HG03521 (cell line): ENCODE results near the gene CEBPA.
A peak's percentile ranks its signal among the peaks of the same experiment; 100 is the strongest.
"Not testable (repeated sequence)": the region's sequence is repeated elsewhere in the genome, so short reads cannot be mapped to it uniquely, and the experiment has no call there.

Experiments used
- ATAC-seq: cut with Tn5 transposase; IDR thresholded peaks from one replicate; pipeline ENCODE4 v1.9.1; 2021; ENCODE audit warnings: mild to moderate bottlenecking, moderate library complexity; ENCODE audit not compliant: unreplicated experiment

CEBPA gene

DNA sequence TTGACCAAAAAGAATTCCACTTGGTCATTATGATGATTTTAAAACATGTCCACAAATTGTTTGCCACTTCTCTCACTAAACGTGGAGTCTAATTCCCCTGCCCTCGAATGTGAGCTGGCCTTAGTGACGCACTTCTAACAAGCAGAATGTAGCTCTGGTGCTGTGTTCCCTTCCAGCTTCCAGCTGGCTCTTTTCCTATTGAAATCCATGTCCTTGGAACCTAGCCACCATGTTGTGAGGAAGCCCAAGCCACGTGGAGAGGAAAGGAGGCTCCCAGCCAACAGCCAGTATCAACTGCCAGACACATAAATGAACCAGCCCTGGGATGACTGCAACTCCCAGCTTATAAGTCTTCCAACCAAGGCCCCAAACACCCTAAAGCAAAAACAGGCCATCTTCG lies 23.6 kb upstream of the CEBPA start:
- ATAC-seq: no peak

DNA sequence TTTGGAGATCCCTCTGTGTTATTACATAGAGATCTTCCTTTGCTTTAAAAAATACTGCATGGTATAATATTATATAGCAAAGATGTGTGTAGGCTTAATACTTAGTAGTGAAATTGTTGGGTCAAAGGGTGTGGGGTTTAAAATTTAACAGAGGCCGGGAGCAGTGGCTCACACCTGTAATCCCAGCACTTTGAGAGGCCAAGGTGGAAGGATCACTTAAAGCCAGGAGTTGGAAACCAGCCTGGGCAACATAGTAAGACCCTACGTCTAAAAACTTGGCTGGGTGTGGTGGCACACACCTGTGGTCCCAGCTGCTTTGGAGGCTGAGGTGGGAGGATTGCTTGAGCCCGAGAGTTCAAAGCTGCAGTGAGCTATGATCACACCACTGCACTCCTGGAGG lies 22.3 kb upstream of the CEBPA start:
- ATAC-seq: no peak

DNA sequence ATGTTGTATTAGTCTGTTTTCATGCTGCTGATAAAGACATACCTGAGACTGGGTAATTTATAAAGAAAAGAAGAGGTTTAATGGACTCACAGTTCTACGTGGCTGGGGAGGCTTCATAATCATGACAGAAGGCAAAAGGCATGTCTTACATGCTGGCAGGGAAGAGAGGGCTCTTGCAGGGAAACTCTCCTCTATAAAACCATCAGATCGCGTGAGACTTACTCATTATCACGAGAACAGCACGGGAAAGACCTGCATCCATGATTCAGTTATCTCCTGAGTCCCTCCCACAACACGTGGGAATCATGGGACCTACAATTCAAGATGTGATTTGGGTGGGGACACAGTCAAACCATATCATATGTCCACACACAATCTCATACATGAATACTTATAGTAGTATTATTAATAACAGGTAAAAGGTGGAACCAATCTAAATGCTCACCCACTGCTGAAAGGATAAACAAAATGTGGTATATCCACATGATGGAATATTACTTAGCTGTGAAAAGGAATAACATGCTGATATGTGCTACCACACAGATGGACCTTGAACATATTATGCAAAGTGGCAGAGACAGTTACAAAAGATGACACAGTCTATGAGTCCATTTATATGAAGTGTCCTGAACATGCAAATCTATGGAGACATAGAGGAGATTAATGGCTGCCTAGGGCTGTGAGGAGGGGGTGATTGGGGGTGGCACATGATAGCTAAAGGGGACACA lies 20.9 kb upstream of the CEBPA start:
- ATAC-seq: no peak

DNA sequence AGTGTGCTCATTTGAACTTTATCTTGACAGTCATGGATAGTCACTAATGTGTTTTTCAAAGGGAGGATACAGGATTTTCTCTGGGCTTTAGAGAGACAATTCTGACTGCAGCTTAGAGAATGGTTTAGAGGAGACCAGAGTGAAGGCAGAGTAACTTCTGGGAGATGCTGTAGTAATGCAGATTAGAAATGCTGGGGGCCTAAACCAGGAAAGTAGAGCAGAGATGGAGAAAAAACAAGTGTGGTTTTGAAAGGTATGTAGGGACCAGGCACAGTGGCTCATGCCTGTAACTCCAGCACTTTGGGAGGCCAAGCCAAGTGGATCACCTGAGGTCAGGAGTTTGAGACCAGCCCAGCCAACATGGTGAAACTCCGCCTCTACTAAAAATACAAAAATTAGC lies 18.3 kb upstream of the CEBPA start:
- no peak for ATAC-seq

DNA sequence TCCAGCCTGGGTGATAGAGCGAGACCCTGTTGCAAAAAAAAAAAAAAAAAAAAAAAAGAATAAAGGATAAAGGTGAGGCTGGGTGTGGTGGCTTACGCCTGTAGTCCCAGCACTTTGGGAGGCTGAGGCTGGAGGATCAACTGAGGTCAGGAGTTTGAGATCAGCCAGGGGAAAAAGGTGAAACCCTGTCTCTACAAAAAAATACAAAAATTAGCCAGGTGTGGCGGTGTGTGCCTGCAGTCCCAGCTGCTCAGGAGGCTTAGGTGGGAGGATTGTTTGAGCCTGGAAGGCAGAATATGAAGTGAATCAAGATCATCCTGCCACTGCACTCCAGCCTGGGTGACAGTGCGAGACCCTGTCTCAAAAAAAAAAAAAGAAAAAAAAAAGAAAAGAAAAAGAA lies 15.7 kb upstream of the CEBPA start:
- not testable (repeated sequence) for ATAC-seq

DNA sequence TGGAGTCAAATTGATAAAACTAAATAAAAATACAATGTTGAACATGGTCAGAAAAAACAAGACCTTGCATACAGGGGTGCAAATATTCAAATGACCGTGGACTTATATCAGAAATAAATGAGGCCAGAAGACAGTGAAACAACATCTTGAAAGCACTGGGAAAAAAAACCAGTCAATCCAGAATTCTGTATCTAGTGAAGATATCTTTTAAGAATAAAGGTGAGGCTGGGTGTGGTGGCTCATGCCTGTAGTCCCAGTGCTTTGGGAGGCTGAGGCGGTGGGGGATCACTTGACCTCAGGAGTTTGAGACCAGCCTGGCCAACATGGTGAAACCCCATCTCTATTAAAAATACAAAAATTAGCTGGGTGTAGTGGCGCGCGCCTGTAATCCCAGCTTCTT lies 15.2 kb upstream of the CEBPA start:
- no peak for ATAC-seq

DNA sequence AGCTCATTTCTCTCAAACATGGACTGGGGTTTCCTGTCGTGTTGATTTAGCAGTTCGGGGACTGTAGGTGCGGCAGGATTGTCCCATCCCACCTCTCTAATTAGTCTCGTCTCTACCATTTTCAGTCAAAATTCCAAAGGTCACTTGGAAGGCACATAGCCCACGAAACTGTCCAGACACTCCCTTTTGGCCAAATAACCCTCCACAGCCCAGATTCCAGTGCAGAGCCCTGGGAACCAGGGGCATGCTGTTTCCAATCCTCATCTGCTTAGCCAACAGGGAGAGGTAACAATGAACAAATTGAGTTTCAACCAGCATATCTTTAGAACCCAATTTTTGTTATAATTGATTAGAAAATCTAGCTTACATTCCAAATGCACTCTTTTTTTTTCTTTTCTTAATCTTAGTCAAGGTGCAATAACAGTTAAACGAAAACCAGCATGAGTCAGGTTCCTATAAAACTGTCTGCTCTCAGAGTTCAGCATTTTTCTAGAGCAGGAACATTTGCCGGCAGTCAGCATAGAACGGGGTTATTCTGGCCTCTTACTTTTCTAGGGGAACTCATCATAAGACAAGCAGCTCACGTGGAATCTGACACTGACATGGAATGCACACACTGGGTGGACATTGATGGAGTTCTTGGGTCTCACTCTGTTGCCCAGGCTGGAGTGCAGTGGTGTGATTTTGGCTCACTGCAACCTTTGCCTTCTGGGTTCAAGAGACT lies 14.4 kb upstream of the CEBPA start:
- ATAC-seq: no peak

DNA sequence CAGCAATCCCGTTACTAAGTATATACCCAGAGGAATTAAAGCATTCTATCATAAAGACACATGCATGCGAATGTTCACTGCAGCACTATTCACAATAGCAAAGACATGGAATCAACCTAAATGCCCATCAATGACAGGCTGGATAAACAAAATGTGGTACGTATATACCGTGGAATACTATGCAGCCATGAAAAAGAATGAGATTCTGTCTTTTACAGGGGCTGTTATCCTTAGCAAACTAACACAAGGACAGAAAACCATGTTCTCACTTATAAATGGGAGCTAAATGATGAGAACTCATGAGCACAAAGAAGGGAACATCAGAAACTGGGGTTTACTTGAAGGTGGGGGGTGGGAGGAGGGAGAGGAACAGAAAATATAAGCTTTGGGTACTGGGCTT lies 10.5 kb upstream of the CEBPA start:
- not testable (repeated sequence) for ATAC-seq

DNA sequence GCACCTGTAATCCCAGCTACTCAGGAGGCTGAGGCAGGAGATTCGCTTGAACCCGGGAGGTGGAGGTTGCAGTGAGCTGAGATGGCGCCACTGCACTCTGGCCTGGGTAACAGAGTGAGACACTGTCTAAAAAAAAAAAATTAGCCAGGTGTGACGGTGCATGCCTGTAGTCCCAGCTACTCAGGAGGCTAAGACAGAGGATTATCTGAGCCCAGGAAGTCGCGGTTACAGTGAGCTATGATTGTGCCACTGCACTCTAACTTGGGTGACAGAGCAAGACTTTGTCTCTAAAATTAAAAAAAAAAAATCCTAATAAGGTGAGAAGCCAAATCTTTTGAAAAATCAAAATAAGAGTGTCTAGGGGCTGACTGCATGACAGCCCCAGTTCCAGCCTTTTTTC lies 9.7 kb upstream of the CEBPA start:
- no peak for ATAC-seq

DNA sequence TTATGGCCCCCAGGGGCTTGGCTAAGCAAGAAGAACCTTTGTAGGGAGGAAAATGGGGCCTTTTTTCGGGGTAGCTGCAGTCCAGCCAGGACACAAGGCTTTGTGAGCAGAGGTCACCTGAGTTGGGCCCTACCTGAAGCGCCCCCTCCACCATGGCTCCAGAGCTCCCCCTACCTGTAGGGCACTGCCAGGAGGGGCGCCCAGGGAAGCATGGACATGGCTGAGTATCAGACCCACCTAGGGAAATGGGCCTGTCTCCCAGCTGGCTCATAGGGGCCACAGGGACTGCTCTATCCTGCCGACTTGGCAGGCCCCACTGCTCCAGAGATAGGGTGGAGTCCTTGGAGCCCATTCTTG lies 9.0 kb upstream of the CEBPA start:
- no peak for ATAC-seq

DNA sequence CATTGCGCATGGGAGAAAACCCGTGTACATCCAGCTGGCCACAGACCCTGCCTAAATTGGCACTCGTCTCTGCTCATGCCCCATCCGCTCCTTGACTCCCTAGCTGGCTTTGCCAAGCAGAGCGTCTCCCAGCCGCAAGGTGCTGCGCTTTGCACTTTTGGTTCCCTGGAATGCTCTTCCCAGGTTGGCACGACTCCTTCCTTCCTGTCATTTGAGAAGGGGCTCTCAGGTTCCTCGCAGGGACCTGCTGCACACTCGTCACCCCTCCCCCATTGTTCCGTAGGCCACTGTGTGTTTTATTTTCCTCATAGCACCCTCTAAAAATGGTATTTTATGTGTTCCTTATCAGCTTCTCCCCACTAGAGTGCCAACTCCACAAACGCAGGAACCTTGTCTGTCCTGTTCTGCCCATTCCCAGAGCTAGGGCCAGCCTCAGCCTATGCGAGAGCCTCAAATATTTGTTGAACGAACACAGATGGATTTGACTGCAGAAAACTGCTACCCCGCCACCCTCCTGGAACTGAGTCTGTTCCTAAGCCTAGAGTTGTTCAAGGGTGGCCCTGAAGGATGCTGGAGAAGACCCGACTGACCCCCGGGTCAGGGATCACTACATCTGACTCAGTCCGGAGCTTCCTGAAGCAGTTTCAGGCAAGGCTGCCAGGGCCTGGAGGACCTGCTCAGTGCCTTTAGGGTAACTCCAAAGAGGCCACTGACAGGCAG lies 8.4 kb upstream of the CEBPA start:
- ATAC-seq: no peak

DNA sequence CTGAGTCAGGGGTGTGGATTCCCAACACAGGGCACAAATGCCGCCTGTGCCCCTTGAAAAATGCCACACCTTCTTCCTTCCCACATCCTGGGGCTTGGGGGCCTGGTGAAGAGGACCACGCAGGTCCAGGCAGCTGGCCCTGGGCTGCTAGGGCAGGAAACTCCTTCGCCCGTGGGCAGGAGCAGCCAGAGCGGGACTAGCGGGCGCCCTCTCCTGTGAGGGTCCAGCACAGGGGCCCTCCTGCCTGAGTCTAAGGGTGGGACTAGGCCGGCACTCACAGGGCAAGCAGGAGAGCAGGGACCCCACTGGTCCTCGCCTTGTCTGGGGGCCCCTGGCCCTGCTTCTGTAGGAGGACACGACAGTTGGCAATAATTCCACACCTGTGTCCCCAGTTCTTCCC lies 7.5 kb upstream of the CEBPA start:
- ATAC-seq: no peak

DNA sequence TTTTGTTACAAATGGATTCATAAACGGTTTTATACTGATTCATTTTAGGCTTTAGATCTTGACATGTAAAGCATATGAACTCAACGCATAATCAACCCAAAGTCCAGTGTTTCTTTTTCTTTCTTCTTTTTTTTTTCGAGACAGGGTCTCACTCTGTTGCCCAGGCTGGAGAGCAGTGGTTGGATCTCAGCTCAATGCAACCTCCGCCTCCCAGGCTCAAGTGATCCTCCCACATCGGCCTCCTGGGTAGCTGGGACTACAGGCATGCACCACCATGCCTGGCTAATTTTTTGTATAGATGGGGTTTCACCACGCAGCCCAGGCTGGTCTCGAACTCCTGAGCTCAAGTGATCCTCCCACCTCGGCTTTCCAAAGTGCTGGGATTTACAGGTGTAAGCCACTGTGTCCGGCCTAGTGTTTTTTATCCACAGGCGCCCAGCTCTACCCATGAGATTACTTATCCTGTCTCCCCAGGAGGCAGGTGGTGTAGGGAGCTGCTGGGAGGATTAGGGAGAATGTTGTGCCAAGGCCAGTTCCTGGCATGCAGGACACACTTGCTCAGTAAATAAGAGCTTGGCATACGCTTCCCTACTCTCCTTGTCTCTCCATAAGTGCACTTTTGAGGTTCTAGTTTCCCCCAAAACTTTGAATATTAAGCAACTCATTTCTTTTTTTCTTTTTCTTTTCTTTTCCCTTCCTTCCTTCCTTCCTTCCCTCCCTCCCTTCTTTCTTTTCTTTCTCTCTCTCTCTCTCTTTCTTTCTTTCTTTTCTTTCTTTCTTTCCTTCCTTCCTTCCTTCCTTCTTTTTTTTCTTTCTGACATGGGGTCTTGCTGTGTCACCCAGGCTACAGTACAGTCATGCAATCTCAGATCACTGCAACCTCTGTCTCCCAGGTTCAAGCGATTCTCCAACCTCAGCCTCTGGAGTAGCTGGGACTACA lies 4.8 kb upstream of the CEBPA start:
- ATAC-seq: no peak

DNA sequence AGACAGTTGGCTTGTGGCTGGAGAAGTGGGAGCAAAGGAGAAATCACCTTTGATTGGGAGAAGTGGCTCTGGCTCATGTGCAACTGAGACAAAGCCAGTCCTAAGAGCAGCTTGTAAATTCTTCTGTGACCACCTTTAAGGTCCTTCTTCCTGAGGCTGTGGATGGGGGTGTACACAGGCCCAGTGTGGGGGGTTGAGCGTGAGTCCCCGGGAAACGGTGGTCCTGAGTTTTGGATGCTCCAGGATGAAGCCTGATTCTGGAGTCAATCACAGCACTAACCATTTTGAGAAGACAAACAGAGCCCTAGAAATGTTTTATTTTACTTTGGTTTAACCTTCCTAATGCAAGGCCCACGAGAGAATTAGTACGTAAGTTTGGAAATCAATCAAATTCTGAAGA lies 3.9 kb upstream of the CEBPA start:
- ATAC-seq: no peak

DNA sequence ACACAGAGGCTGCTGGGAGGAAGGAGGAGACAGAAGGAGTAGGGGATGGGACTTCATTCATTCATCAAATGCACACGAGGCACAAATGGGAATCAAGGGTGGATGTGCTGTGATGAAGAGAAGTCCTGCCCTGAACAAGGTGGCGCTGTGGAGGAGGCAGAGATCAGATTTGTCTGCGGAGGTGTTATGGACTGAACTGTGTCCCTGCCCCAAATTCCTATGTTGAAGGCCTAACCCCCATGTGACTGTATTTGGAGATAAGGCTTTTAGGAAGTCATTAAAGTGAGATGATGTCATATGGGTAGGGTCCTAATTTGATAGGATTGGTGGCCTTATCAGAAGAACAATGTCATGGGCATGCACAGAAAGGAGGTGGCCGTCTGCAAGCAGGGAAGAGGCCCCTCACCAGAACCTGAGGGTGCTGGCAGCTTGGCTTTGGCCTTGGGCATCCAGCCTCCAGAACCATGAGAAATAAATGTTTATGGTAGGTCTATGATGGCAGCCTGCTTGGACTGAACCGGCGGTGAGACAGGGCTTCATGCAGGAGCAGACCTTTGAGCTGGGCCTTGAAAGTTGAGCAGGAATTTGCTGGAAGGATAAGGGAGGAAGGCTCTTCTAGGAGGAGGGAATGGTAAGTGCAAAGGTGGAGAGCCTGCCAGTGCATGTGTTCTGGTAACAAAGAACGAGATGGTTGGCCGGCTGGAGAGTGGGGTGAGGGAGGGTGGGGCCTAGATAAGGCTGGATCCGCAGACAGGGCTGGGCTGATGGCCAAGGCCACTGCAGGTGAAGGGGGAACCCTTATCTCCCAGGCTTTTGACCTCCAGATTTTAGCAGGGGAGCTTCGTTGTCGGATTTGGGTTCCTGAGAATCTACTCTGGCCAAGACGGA lies 2.7 kb upstream of the CEBPA start:
- no peak for ATAC-seq

DNA sequence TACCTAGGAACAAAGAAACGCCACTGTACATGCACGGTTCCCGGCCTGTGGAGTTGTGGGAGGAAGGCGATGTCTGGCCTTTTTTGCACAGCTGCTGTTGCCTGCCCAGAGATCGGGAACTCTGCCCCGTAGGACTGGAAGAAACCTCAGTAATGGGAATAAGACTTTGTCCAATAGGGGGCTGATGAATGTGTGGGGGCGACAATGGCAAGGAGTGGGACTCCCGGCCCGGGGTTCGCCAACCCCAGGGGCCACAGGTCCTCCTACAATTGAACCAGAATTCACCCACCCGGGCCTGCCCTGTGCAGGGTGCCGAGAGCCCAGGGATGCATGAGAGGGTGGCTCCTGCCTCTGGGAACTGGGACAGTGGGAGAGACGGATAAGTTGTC lies 2.0 kb upstream of the CEBPA start:
- no peak for ATAC-seq

DNA sequence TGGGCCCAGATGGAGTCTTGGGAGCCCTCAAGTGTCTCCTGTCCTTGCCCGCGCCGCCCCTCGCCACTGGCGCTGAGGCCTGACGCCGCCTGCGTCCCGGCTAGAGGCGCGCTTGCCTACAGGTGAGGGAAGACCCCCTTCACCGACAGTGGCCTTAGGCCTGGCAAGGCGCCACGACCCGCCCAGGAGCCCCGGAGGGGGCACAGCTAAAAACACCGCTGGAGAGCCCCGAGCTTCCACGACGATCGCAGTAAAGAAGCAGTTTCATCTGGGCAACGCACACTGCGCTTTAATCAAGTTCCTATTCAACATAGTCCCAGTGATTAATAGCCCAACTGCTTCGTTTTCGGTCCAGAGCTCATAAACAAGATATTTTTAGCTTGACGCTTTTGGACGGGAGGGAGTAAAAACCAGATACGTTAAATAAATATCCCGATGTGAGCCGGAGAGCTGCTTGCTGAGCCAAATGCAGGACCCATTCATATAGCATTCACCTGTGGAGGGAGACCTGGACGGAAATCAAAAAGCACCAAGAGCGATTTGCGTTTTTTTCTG lies 1.5 kb upstream of the CEBPA start:
- no peak for ATAC-seq

DNA sequence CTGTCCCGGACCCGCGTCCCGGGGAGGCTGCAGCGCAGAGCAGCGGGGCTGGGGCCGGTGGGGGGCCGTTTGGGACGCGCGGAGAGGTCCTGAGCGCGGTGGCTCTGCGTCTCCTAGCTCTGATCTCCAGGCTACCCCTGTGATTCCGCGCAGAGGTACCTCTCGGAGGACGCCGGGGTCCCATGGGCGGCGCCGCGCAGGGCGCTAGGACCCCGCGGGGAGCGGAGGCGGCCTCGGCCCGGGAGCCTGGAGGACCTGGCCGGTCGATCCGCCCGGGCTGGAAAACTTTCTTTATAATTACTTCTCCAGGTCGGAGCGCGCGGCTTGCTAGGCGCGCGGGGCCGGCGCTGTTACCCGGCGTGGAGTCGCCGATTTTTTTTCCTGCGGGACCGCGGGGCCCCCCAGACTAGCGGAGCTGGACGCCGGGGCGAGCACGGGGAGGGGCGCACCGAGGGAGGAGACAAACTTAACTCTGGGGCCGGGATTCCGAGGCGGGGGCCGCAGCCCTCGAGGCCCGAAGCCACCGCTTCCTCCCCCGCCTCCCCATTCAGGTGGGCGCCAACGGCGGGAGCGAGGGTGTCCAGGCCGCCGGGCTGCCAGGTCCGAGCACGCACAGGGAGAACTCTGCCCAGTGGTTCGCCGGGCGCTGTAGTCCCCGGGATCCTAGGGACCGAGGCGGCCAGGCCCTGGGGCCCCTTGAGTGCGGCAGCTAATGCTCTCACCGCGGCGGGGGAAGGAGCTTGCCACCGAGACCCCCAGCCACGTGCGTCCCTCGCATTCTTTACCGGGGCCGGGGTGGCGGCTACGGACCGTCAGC lies 848 bp upstream of the CEBPA start:
- ATAC-seq: peak; percentile 6

DNA sequence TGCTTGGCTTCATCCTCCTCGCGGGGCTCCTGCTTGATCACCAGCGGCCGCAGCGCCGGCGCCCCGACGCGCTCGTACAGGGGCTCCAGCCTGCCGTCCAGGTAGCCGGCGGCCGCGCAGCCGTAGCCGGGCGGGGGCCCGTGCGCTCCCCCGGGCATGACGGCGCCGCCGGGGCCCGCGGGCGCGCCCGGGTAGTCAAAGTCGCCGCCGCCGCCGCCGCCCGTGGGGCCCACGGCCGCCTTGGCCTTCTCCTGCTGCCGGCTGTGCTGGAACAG lies 497 bp downstream of the CEBPA start:
- ATAC-seq: no peak
